Progenitor cell of endocrine pancreas (in vitro differentiated cells): ENCODE measurements around the gene CAMSAP1. TPM values are rescaled to one million over a fixed set of nuclear protein-coding genes. Genes with fewer than 3 reads are reported as not detected.

ENCODE experiments used
- DNase-seq: peaks from one replicate; pipeline ENCODE4 v3.0.0; 2021; ENCODE audit warnings: low spot score; ENCODE audit not compliant: unreplicated experiment
- H3K27ac Mint-ChIP-seq: 2 replicates; pipeline ENCODE4 v1.8.0; 2021; ENCODE audit warnings: mild to moderate bottlenecking, moderate library complexity, mixed read lengths
- H3K27me3 Mint-ChIP-seq: 2 replicates; pipeline ENCODE4 v1.8.0; 2021; ENCODE audit warnings: mixed read lengths
- H3K36me3 Mint-ChIP-seq: 2 replicates; pipeline ENCODE4 v1.8.0; 2022; ENCODE audit warnings: mixed read lengths; ENCODE audit not compliant: insufficient read depth
- H3K4me1 Mint-ChIP-seq: 2 replicates; pipeline ENCODE4 v1.8.0; 2021; ENCODE audit warnings: low read depth, mixed read lengths
- H3K4me3 Mint-ChIP-seq: 2 replicates; pipeline ENCODE4 v1.8.0; 2021; ENCODE audit warnings: low read depth, mild to moderate bottlenecking, moderate library complexity, mixed read lengths
- H3K9me3 Mint-ChIP-seq: 2 replicates; pipeline ENCODE4 v1.8.0; 2021; ENCODE audit warnings: low read depth, mixed read lengths
- CTCF ChIP-seq: fragments of 200-600 bp; sonication (generic); IDR thresholded peaks from one replicate; pipeline ENCODE4 v1.5.0; 2021; ENCODE audit warnings: antibody characterized with exemption, mild to moderate bottlenecking; ENCODE audit not compliant: unreplicated experiment
- total RNA-seq: library from RNA; stranded (reverse); gene quantifications from 2 replicates; pipeline ENCODE4 v1.2.1, GENCODE V29; 2021

Gene CAMSAP1
- total RNA-seq, 1 donor from 2014 or later, result 82.2 TPM

- no peak for TF ChIP-seq CTCF
- Mint-ChIP-seq H3K4me3 (no peak overlapping the region), H3K36me3 (no peaks in the 10 kb centered on the region), H3K27ac (no peak overlapping the region), H3K4me1 (no peaks in the 10 kb centered on the region), H3K27me3 (no peaks in the 10 kb centered on the region), H3K9me3 (no peaks in the 10 kb centered on the region)
- DNase-seq, result no peak
Measured at GRCh38 chr9:135759676-135760300, 147.6 kb downstream of the CAMSAP1 start.

GRCh38 chr9:135758870-135759269 is 148.5 kb downstream of the CAMSAP1 start:
- DNase-seq, result no peak
- H3K36me3 Mint-ChIP-seq, result no peaks in the 10 kb centered on the region
- H3K27me3 Mint-ChIP-seq, result no peaks in the 10 kb centered on the region
- H3K4me3 Mint-ChIP-seq, result no peak overlapping the region
- no peak for TF ChIP-seq CTCF
- no peaks in the 10 kb centered on the region for H3K9me3 Mint-ChIP-seq
- no peaks in the 10 kb centered on the region for H3K4me1 Mint-ChIP-seq
- no peak overlapping the region for H3K27ac Mint-ChIP-seq

Other genes with a start within 250 kb of the CAMSAP1 start
- 0.57 and 1.5 TPM in 2 replicates for gene LCN9, start 244.2 kb downstream of the CAMSAP1 start, total RNA-seq
- gene SOHLH1, start 208.1 kb downstream of the CAMSAP1 start, total RNA-seq, result not detected in 2 replicates
- gene KCNT1, start 205.4 kb downstream of the CAMSAP1 start, total RNA-seq, result 0.16 TPM in 1 of 2 replicates, not detected in the other
- gene UBAC1, start 53.8 kb upstream of the CAMSAP1 start, total RNA-seq, result 31.4 and 34.2 TPM in 2 replicates
- 11.6 and 12.9 TPM in 2 replicates for gene NACC2, start 187.7 kb upstream of the CAMSAP1 start, total RNA-seq
- 39.2 and 39.5 TPM in 2 replicates for gene TMEM250, start 211.3 kb upstream of the CAMSAP1 start, total RNA-seq